Measurements from ENCODE around the gene OR2F2.

The OR2F2 gene

GRCh38 chr7:143979998-143980397 is 45.0 kb downstream of the OR2F2 start:
- no peak for DNase-seq

- no peak for DNase-seq
These were observed 45.9 kb downstream of the OR2F2 start for GRCh38 chr7:143980746-143981510.

GRCh38 chr7:143983960-143984359 is 48.9 kb downstream of the OR2F2 start:
- no peak for DNase-seq

Data from NCI-H2227 treated with DMSO at 0.1 percent for 48 hours (cell line).